HS-5 (cell line): ENCODE measurements around the gene PARD3.
"Not testable (repeated sequence)": the region's sequence is repeated elsewhere in the genome, so short reads cannot be mapped to it uniquely, and the experiment has no call there.

Source experiments
- DNase-seq: peaks from one replicate; pipeline ENCODE4 v3.0.0-alpha.2; 2012; ENCODE audit warnings: low read depth

Gene PARD3

GRCh38 chr10:34715511-34716187 lies 99.4 kb downstream of the PARD3 start:
- DNase-seq, result no peak

GRCh38 chr10:34713875-34714274 lies 101.2 kb downstream of the PARD3 start:
- no peak for DNase-seq

GRCh38 chr10:34711500-34711899 lies 103.6 kb downstream of the PARD3 start:
- DNase-seq, result no peak

GRCh38 chr10:34710391-34710751 lies 104.7 kb downstream of the PARD3 start:
- no peak for DNase-seq

GRCh38 chr10:34709637-34710390 lies 105.3 kb downstream of the PARD3 start:
- DNase-seq, result no peak

- DNase-seq, result no peak
Observed at GRCh38 chr10:34707656-34708055, 107.4 kb downstream of the PARD3 start.

- DNase-seq, result not testable (repeated sequence)
Observed at GRCh38 chr10:34706992-34707391, 108.1 kb downstream of the PARD3 start.

- DNase-seq, result no peak
Observed at GRCh38 chr10:34706147-34706546, 108.9 kb downstream of the PARD3 start.

- DNase-seq, result no peak
Observed at GRCh38 chr10:34705563-34705962, 109.5 kb downstream of the PARD3 start.

GRCh38 chr10:34704526-34705184 lies 110.4 kb downstream of the PARD3 start:
- DNase-seq, result no peak

GRCh38 chr10:34702982-34703381 lies 112.1 kb downstream of the PARD3 start:
- no peak for DNase-seq

GRCh38 chr10:34702093-34702937 lies 112.8 kb downstream of the PARD3 start:
- DNase-seq, result no peak

GRCh38 chr10:34701194-34701593 lies 113.9 kb downstream of the PARD3 start:
- DNase-seq, result no peak

GRCh38 chr10:34700752-34701151 lies 114.3 kb downstream of the PARD3 start:
- DNase-seq, result not testable (repeated sequence)

- DNase-seq, result no peak
Observed at GRCh38 chr10:34699904-34700517, 115.1 kb downstream of the PARD3 start.

GRCh38 chr10:34698979-34699378 lies 116.1 kb downstream of the PARD3 start:
- peak; percentile 36 for DNase-seq

GRCh38 chr10:34698248-34698831 lies 116.8 kb downstream of the PARD3 start:
- DNase-seq, result no peak

GRCh38 chr10:34697351-34698247 lies 117.5 kb downstream of the PARD3 start:
- no peak for DNase-seq

- DNase-seq, result peak; percentile 32
Observed at GRCh38 chr10:34696423-34696822, 118.7 kb downstream of the PARD3 start.

GRCh38 chr10:34690383-34691049 lies 124.6 kb downstream of the PARD3 start:
- DNase-seq, result no peak
